ENCODE data around the gene CP.

DNA sequence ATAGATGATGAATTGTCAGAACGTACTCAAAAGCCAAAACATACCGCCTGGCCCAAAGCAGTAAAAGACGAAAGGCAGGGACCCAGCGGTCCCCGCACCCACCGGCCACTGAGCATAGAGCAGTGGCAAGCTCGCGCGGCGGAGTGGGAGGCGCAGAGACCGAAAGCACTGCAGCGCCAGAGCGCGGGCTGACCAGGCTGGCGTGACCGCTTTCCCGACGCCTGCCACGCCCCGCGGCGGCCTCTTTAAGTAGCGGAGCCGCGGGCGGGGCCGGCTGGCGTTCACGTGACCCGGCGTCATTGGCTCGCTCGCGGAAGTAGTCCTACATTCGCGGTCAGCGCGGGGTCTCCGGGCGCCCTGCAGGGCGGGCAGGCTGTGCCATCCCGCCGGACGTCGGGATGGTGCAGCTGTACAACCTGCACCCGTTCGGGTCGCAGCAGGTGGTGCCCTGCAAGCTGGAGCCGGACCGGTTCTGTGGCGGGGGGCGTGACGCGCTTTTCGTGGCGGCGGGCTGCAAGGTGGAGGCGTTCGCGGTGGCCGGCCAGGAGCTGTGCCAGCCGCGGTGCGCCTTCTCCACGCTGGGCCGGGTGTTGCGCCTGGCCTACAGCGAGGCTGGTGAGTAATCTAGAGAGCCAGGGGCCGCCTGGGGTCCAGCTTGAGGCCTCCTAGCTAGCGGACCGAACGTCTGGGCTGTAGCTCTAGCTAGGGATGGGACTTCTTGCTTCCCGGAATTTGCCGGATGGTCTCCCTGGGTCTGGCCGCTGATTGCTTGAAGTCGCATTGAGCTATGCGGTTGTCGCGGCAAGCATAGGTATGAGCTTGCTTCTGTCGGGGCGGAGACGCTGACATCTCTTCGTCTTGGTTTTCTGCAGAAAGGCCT is 92.1 kb downstream of the CP start, which contains the start of gene HPS3:
- TF ChIP-seq POLR2A (IDR thresholded peaks at IDR 0.05): peak in 1 of 2 donors; percentile 65
- TF ChIP-seq CTCF (IDR thresholded peaks at IDR 0.05): no peak

Measured in lower leg skin (tissue), 3 donors.